Testis (tissue), 2 donors: ENCODE results near the gene ADGRA1.

Experiments used
- CTCF ChIP-seq, 3 experiments: fragments of 450-650 bp in 2 of 3; fragments of 200-600 bp in 1 of 3; sonication (generic) in 1 of 3; IDR thresholded peaks; one replicate each; pipeline ENCODE4 v1.5.1; 2016 to 2019; ENCODE audit warnings: antibody characterized with exemption in 3 of 3, mild to moderate bottlenecking in 2 of 3, moderate library complexity in 1 of 3
- POLR2A ChIP-seq: fragments of 450-650 bp; IDR thresholded peaks from one replicate; pipeline ENCODE4 v1.6.1; 2017; ENCODE audit warnings: antibody characterized with exemption, mild to moderate bottlenecking, moderate library complexity

DNA sequence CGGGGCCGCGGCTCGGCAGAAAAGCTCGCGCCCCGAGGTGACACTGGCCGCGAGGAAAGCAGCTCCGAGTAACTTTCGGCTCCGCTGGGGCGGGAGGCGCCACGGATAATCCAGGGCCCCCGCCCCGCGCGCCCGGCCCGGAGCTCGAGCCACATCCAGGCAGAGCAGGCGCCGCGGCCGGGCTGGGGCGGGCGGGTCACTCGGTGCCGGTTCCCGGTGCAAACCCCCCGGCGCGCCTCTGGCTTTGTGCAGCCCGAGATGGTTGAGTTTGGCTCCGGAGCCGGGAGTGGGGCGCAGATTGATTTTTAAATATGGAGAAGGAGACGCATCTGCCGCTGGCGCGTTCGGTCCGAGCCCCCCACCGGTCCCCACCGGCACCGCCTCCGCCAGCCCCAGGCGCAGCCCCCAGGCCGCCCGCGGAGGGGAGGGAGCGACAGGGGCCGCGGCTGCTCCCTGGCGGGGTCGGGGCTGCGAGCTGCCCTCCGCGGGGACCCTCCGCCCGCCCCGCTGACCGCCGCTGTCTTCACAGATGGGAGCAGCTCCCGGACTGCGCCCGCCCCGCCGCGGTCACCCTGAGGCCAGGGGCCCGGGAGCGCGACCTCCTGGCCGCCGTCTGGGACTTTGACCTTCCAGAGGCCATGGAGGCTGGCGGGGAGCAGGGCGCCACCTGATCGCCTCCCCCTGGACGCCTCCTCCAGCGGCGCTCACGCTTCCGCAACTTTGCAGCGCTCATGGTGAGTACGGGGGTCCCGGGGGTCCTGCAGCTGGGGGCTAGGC, 643 bp downstream of the ADGRA1 start:
- TF ChIP-seq CTCF (IDR thresholded peaks at IDR 0.05) (no peak), POLR2A (no peak)
